Immature natural killer cell (primary cell): ENCODE measurements around the gene SSBP3. TPM values are rescaled to one million over a fixed set of nuclear protein-coding genes. Genes with fewer than 3 reads are reported as not detected.

ENCODE experiments used
- DNase-seq, 3 donors: peaks; one replicate each; pipeline ENCODE4 v3.0.0; 2022; ENCODE audit warnings: mixed read lengths in 1 of 3
- H3K27ac Mint-ChIP-seq, 6 donors: one replicate each; pipeline ENCODE4 v1.8.0; 2020; ENCODE audit warnings: mixed read lengths in 6 of 6, mild to moderate bottlenecking in 5 of 6, inconsistent platforms in 4 of 6, moderate library complexity in 3 of 6
- H3K27me3 Mint-ChIP-seq, 3 donors: one replicate each; pipeline ENCODE4 v1.8.0; 2020 to 2021; ENCODE audit warnings: low read depth in 3 of 3, mild to moderate bottlenecking in 3 of 3, mixed read lengths in 3 of 3, moderate library complexity in 3 of 3, inconsistent platforms in 1 of 3
- H3K36me3 Mint-ChIP-seq, 3 donors: one replicate each; pipeline ENCODE4 v1.8.0; 2020; ENCODE audit warnings: mixed read lengths in 3 of 3, inconsistent platforms in 2 of 3, mild to moderate bottlenecking in 2 of 3
- H3K4me1 Mint-ChIP-seq, 2 donors: one replicate each; pipeline ENCODE4 v1.8.0; 2020; ENCODE audit warnings: inconsistent platforms in 2 of 2, mild to moderate bottlenecking in 2 of 2, mixed read lengths in 2 of 2, moderate library complexity in 1 of 2
- H3K4me3 Mint-ChIP-seq, 5 donors: one replicate each; pipeline ENCODE4 v1.8.0; 2020; ENCODE audit warnings: mild to moderate bottlenecking in 5 of 5, mixed read lengths in 5 of 5, inconsistent platforms in 3 of 5, moderate library complexity in 3 of 5
- H3K9me3 Mint-ChIP-seq, 6 donors: one replicate each; pipeline ENCODE4 v1.8.0; 2020; ENCODE audit warnings: mild to moderate bottlenecking in 6 of 6, mixed read lengths in 6 of 6, inconsistent platforms in 4 of 6, moderate library complexity in 3 of 6
- polyA plus RNA-seq, 3 donors: library from polyadenylated mRNA; unstranded; fragments of 300-500 nt; fragmentation: Illumina TruSeq; gene quantifications; one replicate each; pipeline ENCODE4 v1.2.3, GENCODE V29; 2021

SSBP3 gene
- polyA plus RNA-seq, 3 donors from 2014 or later, result 19.8 to 30.1 (median 21.1) TPM

- no peak for DNase-seq
- Mint-ChIP-seq H3K4me3 (no peak overlapping the region), H3K27me3 (peaks cover 2 to 16% (median 9%) of the 10 kb centered on the region in 3 donors), H3K9me3 (no peaks in the 10 kb centered on the region), H3K27ac (no peak overlapping the region), H3K4me1 (peaks cover 28 to 30% of the 10 kb centered on the region in 2 donors), H3K36me3 (peaks cover 0 to 6% (median 3%) of the 10 kb centered on the region in 3 donors)
Measured at GRCh38 chr1:54250670-54251069, 155.5 kb downstream of the SSBP3 start.

- Mint-ChIP-seq H3K4me1 (peaks cover 28 to 30% of the 10 kb centered on the region in 2 donors), H3K9me3 (no peaks in the 10 kb centered on the region), H3K27me3 (peaks cover 2 to 19% (median 9%) of the 10 kb centered on the region in 3 donors), H3K27ac (peak overlapping the region in 2 of 6 donors; percentile 30 to 69), H3K36me3 (peaks cover 0 to 6% (median 3%) of the 10 kb centered on the region in 3 donors), H3K4me3 (no peak overlapping the region)
- DNase-seq, result no peak
Measured at GRCh38 chr1:54249819-54250435, 156.3 kb downstream of the SSBP3 start.

- H3K4me1 Mint-ChIP-seq, result peaks cover 22 to 23% of the 10 kb centered on the region in 2 donors
- peak overlapping the region in 1 of 5 donors; percentile 35 for H3K4me3 Mint-ChIP-seq
- peak overlapping the region in 4 of 6 donors; percentile 11 to 89 (median 55) for H3K27ac Mint-ChIP-seq
Measured at GRCh38 chr1:54248966-54249365, 157.2 kb downstream of the SSBP3 start.

GRCh38 chr1:54247863-54248515, 158.2 kb downstream of the SSBP3 start:
- Mint-ChIP-seq H3K36me3 (peaks cover 0 to 10% (median 2%) of the 10 kb centered on the region in 3 donors), H3K27ac (no peak overlapping the region), H3K27me3 (peaks cover 2 to 27% (median 9%) of the 10 kb centered on the region in 3 donors), H3K4me1 (peaks cover 13 to 15% of the 10 kb centered on the region in 2 donors), H3K4me3 (no peak overlapping the region), H3K9me3 (no peaks in the 10 kb centered on the region)
- DNase-seq, result no peak

More at GRCh38 chr1:54248966-54249365, 157.2 kb downstream of the SSBP3 start:
- H3K9me3 Mint-ChIP-seq, result no peaks in the 10 kb centered on the region
- H3K27me3 Mint-ChIP-seq, result peaks cover 2 to 24% (median 9%) of the 10 kb centered on the region in 3 donors
- H3K36me3 Mint-ChIP-seq, result peaks cover 0 to 6% (median 0%) of the 10 kb centered on the region in 3 donors
- DNase-seq, result no peak

- no peak for DNase-seq
- Mint-ChIP-seq H3K27ac (peak overlapping the region in 1 of 6 donors; percentile 57), H3K36me3 (peaks cover 0 to 11% (median 3%) of the 10 kb centered on the region in 3 donors), H3K4me1 (peaks cover 3 to 5% of the 10 kb centered on the region in 2 donors), H3K9me3 (no peaks in the 10 kb centered on the region), H3K4me3 (no peak overlapping the region), H3K27me3 (peaks cover 0 to 26% (median 9%) of the 10 kb centered on the region in 3 donors)
Measured at GRCh38 chr1:54246116-54246721, 160.0 kb downstream of the SSBP3 start.

GRCh38 chr1:54245501-54245900, 160.7 kb downstream of the SSBP3 start:
- no peak for DNase-seq
- peaks cover 3 to 5% of the 10 kb centered on the region in 2 donors for H3K4me1 Mint-ChIP-seq
- H3K36me3 Mint-ChIP-seq, result peaks cover 0 to 11% (median 3%) of the 10 kb centered on the region in 3 donors
- peak overlapping the region in 1 of 6 donors; percentile 57 for H3K27ac Mint-ChIP-seq
- H3K27me3 Mint-ChIP-seq, result peaks cover 0 to 30% (median 9%) of the 10 kb centered on the region in 3 donors
- H3K4me3 Mint-ChIP-seq, result no peak overlapping the region
- no peaks in the 10 kb centered on the region for H3K9me3 Mint-ChIP-seq

- Mint-ChIP-seq H3K9me3 (no peaks in the 10 kb centered on the region), H3K27me3 (peaks cover 0 to 26% (median 8%) of the 10 kb centered on the region in 3 donors), H3K4me1 (peaks cover 3 to 5% of the 10 kb centered on the region in 2 donors), H3K27ac (no peak overlapping the region), H3K4me3 (no peak overlapping the region), H3K36me3 (peaks cover 0 to 11% (median 3%) of the 10 kb centered on the region in 3 donors)
- DNase-seq, result no peak
Measured at GRCh38 chr1:54244655-54245054, 161.5 kb downstream of the SSBP3 start.

GRCh38 chr1:54243022-54243421, 163.2 kb downstream of the SSBP3 start:
- Mint-ChIP-seq H3K27me3 (peaks cover 0 to 21% (median 7%) of the 10 kb centered on the region in 3 donors), H3K4me1 (peaks cover 0 to 5% of the 10 kb centered on the region in 2 donors), H3K36me3 (peaks cover 0 to 9% (median 7%) of the 10 kb centered on the region in 3 donors), H3K9me3 (no peaks in the 10 kb centered on the region), H3K27ac (peak overlapping the region in 2 of 6 donors; percentile 49 to 64), H3K4me3 (no peak overlapping the region)
- no peak for DNase-seq

GRCh38 chr1:54241364-54241763, 164.8 kb downstream of the SSBP3 start:
- H3K27me3 Mint-ChIP-seq, result peaks cover 0 to 22% (median 9%) of the 10 kb centered on the region in 3 donors
- no peaks in the 10 kb centered on the region for H3K9me3 Mint-ChIP-seq
- peaks cover 1 to 12% of the 10 kb centered on the region in 2 donors for H3K4me1 Mint-ChIP-seq
- DNase-seq, result no peak
- H3K4me3 Mint-ChIP-seq, result no peak overlapping the region
- H3K36me3 Mint-ChIP-seq, result peaks cover 12 to 21% (median 20%) of the 10 kb centered on the region in 3 donors
- no peak overlapping the region for H3K27ac Mint-ChIP-seq

- Mint-ChIP-seq H3K27ac (peak overlapping the region in 1 of 6 donors; percentile 12), H3K4me3 (no peak overlapping the region), H3K4me1 (peaks cover 1 to 13% of the 10 kb centered on the region in 2 donors), H3K36me3 (peaks cover 13 to 21% (median 20%) of the 10 kb centered on the region in 3 donors), H3K27me3 (peaks cover 0 to 22% (median 9%) of the 10 kb centered on the region in 3 donors), H3K9me3 (no peaks in the 10 kb centered on the region)
- no peak for DNase-seq
Measured at GRCh38 chr1:54240741-54241335, 165.4 kb downstream of the SSBP3 start.

- Mint-ChIP-seq H3K36me3 (peaks cover 16 to 24% (median 20%) of the 10 kb centered on the region in 3 donors), H3K4me3 (no peak overlapping the region)
- DNase-seq, result no peak
Measured at GRCh38 chr1:54239631-54240031, 166.6 kb downstream of the SSBP3 start.

GRCh38 chr1:54239035-54239383, 167.2 kb downstream of the SSBP3 start:
- Mint-ChIP-seq H3K4me3 (no peak overlapping the region), H3K9me3 (no peaks in the 10 kb centered on the region), H3K27ac (peak overlapping the region in 2 of 6 donors; percentile 23 to 44), H3K36me3 (peaks cover 16 to 25% (median 20%) of the 10 kb centered on the region in 3 donors), H3K27me3 (peaks cover 0 to 18% (median 16%) of the 10 kb centered on the region in 3 donors), H3K4me1 (peaks cover 7 to 22% of the 10 kb centered on the region in 2 donors)
- DNase-seq, result no peak

More at GRCh38 chr1:54239631-54240031, 166.6 kb downstream of the SSBP3 start:
- Mint-ChIP-seq H3K4me1 (peaks cover 5 to 18% of the 10 kb centered on the region in 2 donors), H3K27me3 (peaks cover 0 to 22% (median 15%) of the 10 kb centered on the region in 3 donors), H3K27ac (peak overlapping the region in 1 of 6 donors; percentile 23), H3K9me3 (no peaks in the 10 kb centered on the region)

GRCh38 chr1:54238353-54239034, 167.7 kb downstream of the SSBP3 start:
- Mint-ChIP-seq H3K27me3 (peaks cover 0 to 16% (median 15%) of the 10 kb centered on the region in 3 donors), H3K4me1 (peaks cover 7 to 22% of the 10 kb centered on the region in 2 donors), H3K9me3 (no peaks in the 10 kb centered on the region), H3K4me3 (no peak overlapping the region), H3K36me3 (peaks cover 16 to 25% (median 20%) of the 10 kb centered on the region in 3 donors), H3K27ac (peak overlapping the region in 2 of 6 donors; percentile 44 to 62)
- no peak for DNase-seq
